Measurements from ENCODE around the gene PRR12.
A peak's percentile ranks its signal among the peaks of the same experiment; 100 is the strongest.

The PRR12 gene

DNA sequence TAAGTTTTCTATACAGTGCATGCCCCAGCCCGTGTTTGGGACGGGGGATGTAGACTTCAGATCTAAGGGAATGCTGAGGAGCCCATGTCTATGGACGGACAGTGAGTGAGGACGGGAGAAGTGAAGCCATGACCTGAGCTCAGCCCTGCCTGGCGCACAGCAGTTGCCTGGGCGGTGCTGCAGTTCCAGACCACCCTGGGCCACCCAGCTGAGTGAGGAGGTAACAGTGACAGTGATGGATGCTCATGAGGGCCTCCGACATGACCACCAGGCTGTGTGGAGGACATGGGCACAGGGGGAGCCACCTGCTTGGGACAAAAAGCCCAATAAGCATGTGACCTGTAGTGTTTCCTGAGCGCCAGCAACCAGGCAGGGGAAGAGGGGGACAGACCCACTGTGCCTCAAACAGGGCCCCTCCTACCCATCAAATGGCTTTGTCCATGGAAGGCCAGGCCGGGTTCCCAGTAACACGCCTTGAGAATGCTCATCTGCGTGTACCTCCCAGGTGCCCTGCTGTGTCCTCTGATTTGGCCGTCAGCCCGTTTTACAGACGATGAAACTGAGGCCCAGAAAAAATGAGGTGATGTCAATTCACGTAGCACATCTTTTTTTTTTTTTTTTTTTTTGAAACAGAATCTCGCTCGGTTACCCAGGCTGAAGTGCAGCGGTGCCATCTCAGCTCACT, 33.2 kb upstream of the PRR12 start:
- TF ChIP-seq, protein P1, sequence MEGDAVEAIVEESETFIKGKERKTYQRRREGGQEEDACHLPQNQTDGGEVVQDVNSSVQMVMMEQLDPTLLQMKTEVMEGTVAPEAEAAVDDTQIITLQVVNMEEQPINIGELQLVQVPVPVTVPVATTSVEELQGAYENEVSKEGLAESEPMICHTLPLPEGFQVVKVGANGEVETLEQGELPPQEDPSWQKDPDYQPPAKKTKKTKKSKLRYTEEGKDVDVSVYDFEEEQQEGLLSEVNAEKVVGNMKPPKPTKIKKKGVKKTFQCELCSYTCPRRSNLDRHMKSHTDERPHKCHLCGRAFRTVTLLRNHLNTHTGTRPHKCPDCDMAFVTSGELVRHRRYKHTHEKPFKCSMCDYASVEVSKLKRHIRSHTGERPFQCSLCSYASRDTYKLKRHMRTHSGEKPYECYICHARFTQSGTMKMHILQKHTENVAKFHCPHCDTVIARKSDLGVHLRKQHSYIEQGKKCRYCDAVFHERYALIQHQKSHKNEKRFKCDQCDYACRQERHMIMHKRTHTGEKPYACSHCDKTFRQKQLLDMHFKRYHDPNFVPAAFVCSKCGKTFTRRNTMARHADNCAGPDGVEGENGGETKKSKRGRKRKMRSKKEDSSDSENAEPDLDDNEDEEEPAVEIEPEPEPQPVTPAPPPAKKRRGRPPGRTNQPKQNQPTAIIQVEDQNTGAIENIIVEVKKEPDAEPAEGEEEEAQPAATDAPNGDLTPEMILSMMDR (IDR thresholded peaks at IDR 0.05): no peak
- peaks cover 7 to 10% of the 10 kb centered on the region in 2 experiments for H3K4me1 ChIP-seq (ENCODE audit: control insufficient read depth in 1 of 2, insufficient read depth in 1 of 2, low read depth in 1 of 2, low read length in 1 of 2)
- no peak overlapping the region for H3K4me3 ChIP-seq (ENCODE audit: low read depth in 1 of 2, low read length in 1 of 2)
- no peaks in the 10 kb centered on the region for H3K27me3 ChIP-seq
- peaks cover 74% of the 10 kb centered on the region for H3K36me3 ChIP-seq
- H3K27ac ChIP-seq: no peak overlapping the region
- no peaks in the 10 kb centered on the region for H3K9me3 ChIP-seq

DNA sequence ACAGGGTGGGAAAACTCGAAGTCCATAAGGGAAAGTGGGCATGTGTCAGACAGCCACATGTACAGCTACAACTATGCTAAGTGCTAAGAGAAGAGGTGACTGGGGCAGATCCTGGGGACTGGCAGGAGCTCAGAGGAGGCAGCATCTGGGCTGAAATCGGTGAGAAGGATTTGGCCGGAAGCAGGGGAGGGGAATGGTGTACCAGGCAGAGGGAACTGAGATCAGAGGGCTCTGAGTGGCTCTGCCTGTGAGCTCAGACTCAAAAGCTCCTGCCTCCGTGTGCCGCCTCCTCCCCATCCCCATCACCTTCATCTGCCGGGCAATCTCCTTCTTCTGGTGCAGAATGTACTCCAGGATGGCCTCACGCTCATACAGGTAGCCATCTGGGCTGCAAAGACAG, 32.4 kb upstream of the PRR12 start:
- H3K9me3 ChIP-seq: no peaks in the 10 kb centered on the region
- peaks cover 7 to 10% of the 10 kb centered on the region in 2 experiments for H3K4me1 ChIP-seq (ENCODE audit: control insufficient read depth in 1 of 2, insufficient read depth in 1 of 2, low read depth in 1 of 2, low read length in 1 of 2)

DNA sequence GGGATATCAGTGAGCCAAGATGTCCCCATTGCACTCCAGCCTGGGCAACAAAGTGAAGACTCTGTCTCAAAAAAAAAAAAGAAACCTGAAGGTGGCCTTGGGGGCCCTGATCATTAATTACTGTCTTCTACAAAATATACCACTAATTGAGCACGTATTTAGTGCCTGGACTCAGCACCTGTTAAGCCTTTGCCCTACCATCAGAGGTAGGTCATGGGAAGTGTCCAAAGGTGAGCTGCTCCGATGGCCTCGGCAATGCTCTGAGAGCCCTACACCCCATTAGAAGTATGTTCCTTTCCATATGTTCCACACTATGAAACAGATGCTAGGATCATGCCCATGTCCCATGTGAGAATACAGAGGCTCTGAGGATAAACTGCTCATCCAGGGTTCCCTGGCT, 31.5 kb upstream of the PRR12 start:
- H3K9me3 ChIP-seq: no peaks in the 10 kb centered on the region
- peaks cover 70% of the 10 kb centered on the region for H3K36me3 ChIP-seq
- peaks cover 7 to 10% of the 10 kb centered on the region in 2 experiments for H3K4me1 ChIP-seq (ENCODE audit: control insufficient read depth in 1 of 2, insufficient read depth in 1 of 2, low read depth in 1 of 2, low read length in 1 of 2)
- H3K4me3 ChIP-seq (ENCODE audit: low read depth in 1 of 2, low read length in 1 of 2): no peak overlapping the region
- H3K27ac ChIP-seq: no peak overlapping the region
- TF ChIP-seq, protein P1 (IDR thresholded peaks at IDR 0.05): no peak
- no peaks in the 10 kb centered on the region for H3K27me3 ChIP-seq

More for the DNA sequence above, 32.4 kb upstream of the PRR12 start:
- Histone ChIP-seq H3K27me3 (no peaks in the 10 kb centered on the region), H3K4me3 (ENCODE audit: low read depth in 1 of 2, low read length in 1 of 2) (no peak overlapping the region), H3K36me3 (peaks cover 74% of the 10 kb centered on the region), H3K27ac (no peak overlapping the region)
- TF ChIP-seq, protein P1 (IDR thresholded peaks at IDR 0.05): no peak

DNA sequence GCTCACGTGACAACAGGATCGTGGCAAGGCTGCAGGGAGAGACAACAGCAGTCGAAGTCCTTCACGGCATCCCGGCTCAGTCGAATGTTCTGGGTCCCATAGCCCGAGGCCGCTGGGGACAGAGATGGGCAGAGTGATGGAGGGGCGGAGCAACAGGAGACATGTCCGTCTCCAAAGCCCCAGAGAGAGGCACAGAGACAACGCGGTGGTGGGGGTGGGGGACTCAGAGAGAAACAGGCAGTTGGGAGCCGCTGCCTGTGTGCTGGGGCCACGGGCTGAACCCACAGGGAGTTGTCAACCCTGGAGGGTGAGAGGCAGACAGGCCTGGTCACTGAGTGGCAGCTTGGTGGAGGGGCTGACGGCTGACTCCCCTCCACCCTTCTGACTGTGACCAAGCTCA, 31.1 kb upstream of the PRR12 start:
- TF ChIP-seq, protein P1 (IDR thresholded peaks at IDR 0.05): no peak
- H3K4me3 ChIP-seq (ENCODE audit: low read depth in 1 of 2, low read length in 1 of 2): no peak overlapping the region
- no peaks in the 10 kb centered on the region for H3K9me3 ChIP-seq
- H3K27ac ChIP-seq: peak overlapping the region; percentile 48
- H3K27me3 ChIP-seq: no peaks in the 10 kb centered on the region
- peaks cover 65% of the 10 kb centered on the region for H3K36me3 ChIP-seq
- H3K4me1 ChIP-seq (ENCODE audit: control insufficient read depth in 1 of 2, insufficient read depth in 1 of 2, low read depth in 1 of 2, low read length in 1 of 2): peaks cover 7 to 10% of the 10 kb centered on the region in 2 experiments

DNA sequence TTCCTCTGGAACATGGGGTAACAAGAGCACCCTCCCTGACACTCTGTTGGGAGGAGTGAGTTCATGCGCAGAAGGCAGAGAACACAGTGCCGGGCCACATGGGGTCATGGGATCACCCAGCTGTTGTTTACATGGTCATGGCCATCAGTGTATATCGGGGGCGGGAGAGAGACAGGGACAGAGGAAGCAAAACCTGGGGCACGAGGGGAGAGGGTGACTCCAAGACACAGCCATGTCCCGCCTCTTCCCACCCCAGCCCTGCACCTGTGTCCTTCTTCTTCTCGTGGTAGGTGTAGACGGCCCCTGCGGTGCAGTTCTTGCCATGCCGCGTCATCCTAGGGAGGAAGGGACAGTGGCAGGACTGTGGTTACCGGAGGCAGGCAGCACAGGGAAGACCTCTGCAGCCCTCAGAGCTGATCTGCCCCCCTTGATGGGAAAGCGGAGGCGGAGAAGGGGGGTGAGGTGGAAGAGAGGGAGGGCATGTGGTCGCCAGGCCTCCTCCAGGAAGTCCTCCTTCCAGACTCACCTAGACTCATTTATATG, 30.6 kb upstream of the PRR12 start:
- H3K4me3 ChIP-seq (ENCODE audit: low read depth in 1 of 2, low read length in 1 of 2): no peak overlapping the region
- H3K36me3 ChIP-seq: peaks cover 64% of the 10 kb centered on the region
- peak overlapping the region; percentile 48 for H3K27ac ChIP-seq
- H3K27me3 ChIP-seq: no peaks in the 10 kb centered on the region
- TF ChIP-seq, protein P1 (IDR thresholded peaks at IDR 0.05): no peak
- no peaks in the 10 kb centered on the region for H3K9me3 ChIP-seq
- H3K4me1 ChIP-seq (ENCODE audit: control insufficient read depth in 1 of 2, insufficient read depth in 1 of 2, low read depth in 1 of 2, low read length in 1 of 2): peaks cover 7 to 10% of the 10 kb centered on the region in 2 experiments
